HEK293 (cell line): ENCODE measurements around the gene FGD1.
A peak's percentile ranks its signal among the peaks of the same experiment; 100 is the strongest.

Experiments used
- CTCF ChIA-PET: fragments of 350-600 bp; formaldehyde crosslinking; extraction: SDS; loops from one replicate; lab custom pipeline; 2021; ENCODE audit warnings: antibody characterized with exemption; lab: Yijun Ruan, JAX
- POLR2A ChIA-PET: fragments of 300-600 bp; formaldehyde crosslinking; extraction: SDS; loops from one replicate; lab custom pipeline; 2020; ENCODE audit warnings: antibody characterized with exemption, inconsistent platforms; lab: Yijun Ruan, JAX
- H3K27ac ChIP-seq: fragments of 200-500 bp; sonication (Bioruptor generic); 2 replicates; pipeline ENCODE4 v1.5.1; 2014; ENCODE audit warnings: low read depth, low read length, control low read depth, inconsistent platforms; ENCODE audit errors: extremely low read depth
- H3K36me3 ChIP-seq, 2 experiments: fragments of 200-500 bp in 1 of 2; sonication (Bioruptor generic) in 1 of 2; 1 replicate in 1 of 2; 2 replicates in 1 of 2; pipeline ENCODE4 v1.5.1; 2014 to 2017; ENCODE audit warnings: inconsistent platforms in 2 of 2, low read length in 2 of 2; ENCODE audit not compliant: control insufficient read depth in 2 of 2, insufficient read depth in 1 of 2
- H3K4me1 ChIP-seq: fragments of 200-500 bp; sonication (Bioruptor generic); 2 replicates; pipeline ENCODE4 v1.5.1; 2014; ENCODE audit warnings: mild to moderate bottlenecking, low read length, inconsistent platforms; ENCODE audit not compliant: control insufficient read depth, insufficient read depth
- H3K4me3 ChIP-seq: 2 replicates; pipeline ENCODE4 v1.5.1; 2011; ENCODE audit warnings: low read depth, mild to moderate bottlenecking, control low read depth, low read length, moderate library complexity
- H3K9me3 ChIP-seq: fragments of 200-500 bp; sonication (Bioruptor generic); 2 replicates; pipeline ENCODE4 v1.5.1; 2014; ENCODE audit warnings: low read depth, low read length, inconsistent platforms; ENCODE audit not compliant: control insufficient read depth, insufficient read depth
- ELK4 ChIP-seq: IDR thresholded peaks from 2 replicates; pipeline ENCODE4 v1.6.1; 2011; ENCODE audit warnings: mild to moderate bottlenecking, low read depth, low read length, borderline replicate concordance
- PRDM10 ChIP-seq: fragments of 450-650 bp; formaldehyde crosslinking; IDR thresholded peaks from 2 replicates; pipeline ENCODE4 v1.5.1; 2016; ENCODE audit warnings: missing biosample characterization, missing genetic modification characterization
- SP2 ChIP-seq: fragments of 450-650 bp; formaldehyde crosslinking; IDR thresholded peaks from 2 replicates; pipeline ENCODE4 v1.5.1; 2016; ENCODE audit warnings: missing biosample characterization, missing genetic modification characterization
- SP3 ChIP-seq: fragments of 450-650 bp; formaldehyde crosslinking; IDR thresholded peaks from 2 replicates; pipeline ENCODE4 v1.5.1; 2016; ENCODE audit warnings: missing biosample characterization, missing genetic modification characterization
- ZBTB26 ChIP-seq: fragments of 450-650 bp; formaldehyde crosslinking; optimal IDR thresholded peaks from 2 replicates; pipeline ENCODE3; 2016; ENCODE audit warnings: missing biosample characterization, mild to moderate bottlenecking, missing genetic modification characterization
- ZEB2 ChIP-seq: fragments of 450-650 bp; formaldehyde crosslinking; IDR thresholded peaks from 2 replicates; pipeline ENCODE4 v1.5.1; 2016; ENCODE audit warnings: missing biosample characterization, missing genetic modification characterization
- ZNF114 ChIP-seq: fragments of 450-650 bp; formaldehyde crosslinking; IDR thresholded peaks from 2 replicates; pipeline ENCODE4 v1.5.0; 2017; ENCODE audit warnings: missing biosample characterization, missing genetic modification characterization
- ZNF19 ChIP-seq: fragments of 450-650 bp; formaldehyde crosslinking; IDR thresholded peaks from 2 replicates; pipeline ENCODE4; 2016; ENCODE audit warnings: missing biosample characterization, missing genetic modification characterization, low read depth
- ZNF26 ChIP-seq: fragments of 450-650 bp; formaldehyde crosslinking; IDR thresholded peaks from 2 replicates; pipeline ENCODE4 v1.5.1; 2016; ENCODE audit warnings: missing biosample characterization, missing genetic modification characterization
- ZNF302 ChIP-seq: fragments of 450-650 bp; formaldehyde crosslinking; IDR thresholded peaks from 2 replicates; pipeline ENCODE4 v1.5.1; 2016; ENCODE audit warnings: missing biosample characterization, missing genetic modification characterization, low read depth
- ZNF366 ChIP-seq: fragments of 450-650 bp; formaldehyde crosslinking; conservative IDR thresholded peaks from 2 replicates; pipeline ENCODE4 v1.5.1; 2016; ENCODE audit warnings: missing biosample characterization, missing genetic modification characterization
- ZNF391 ChIP-seq: fragments of 450-650 bp; formaldehyde crosslinking; IDR thresholded peaks from 2 replicates; pipeline ENCODE4 v1.5.1; 2016; ENCODE audit warnings: low read depth, missing biosample characterization, missing genetic modification characterization, borderline replicate concordance
- ZNF449 ChIP-seq: fragments of 450-650 bp; formaldehyde crosslinking; IDR thresholded peaks from 2 replicates; pipeline ENCODE4 v1.5.1; 2017; ENCODE audit warnings: missing biosample characterization, mild to moderate bottlenecking, missing genetic modification characterization, moderate library complexity
- ZNF580 ChIP-seq: fragments of 450-650 bp; formaldehyde crosslinking; IDR thresholded peaks from 2 replicates; pipeline ENCODE4 v1.5.1; 2016; ENCODE audit warnings: missing biosample characterization, missing genetic modification characterization
- ZNF600 ChIP-seq: fragments of 450-650 bp; formaldehyde crosslinking; IDR thresholded peaks from 2 replicates; pipeline ENCODE4 v1.5.1; 2016; ENCODE audit warnings: missing biosample characterization, missing genetic modification characterization
- ZNF621 ChIP-seq: fragments of 450-650 bp; formaldehyde crosslinking; IDR thresholded peaks from 2 replicates; pipeline ENCODE4 v1.5.1; 2017; ENCODE audit warnings: missing biosample characterization, missing genetic modification characterization
- ZNF639 ChIP-seq: fragments of 450-650 bp; formaldehyde crosslinking; IDR thresholded peaks from 2 replicates; pipeline ENCODE4 v1.5.1; 2016; ENCODE audit warnings: missing biosample characterization, missing genetic modification characterization
- ZNF660 ChIP-seq: fragments of 450-650 bp; IDR thresholded peaks from 2 replicates; pipeline ENCODE4 v1.5.1; 2018; ENCODE audit warnings: missing biosample characterization, mild to moderate bottlenecking, missing genetic modification characterization
- ZNF768 ChIP-seq: fragments of 450-650 bp; formaldehyde crosslinking; IDR thresholded peaks from 2 replicates; pipeline ENCODE4 v1.5.1; 2018; ENCODE audit warnings: missing biosample characterization, mild to moderate bottlenecking, missing genetic modification characterization
- ZSCAN4 ChIP-seq: fragments of 450-650 bp; formaldehyde crosslinking; IDR thresholded peaks from 2 replicates; pipeline ENCODE4 v1.5.1; 2017; ENCODE audit warnings: missing biosample characterization, missing genetic modification characterization

The FGD1 gene

GRCh38 chrX:54529151-54529550 is 33.1 kb upstream of the FGD1 start:
- no peaks in the 10 kb centered on the region for H3K4me1 ChIP-seq
- TF ChIP-seq ELK4 (no peak), SP2 (tag by site-specific recombination) (peak; percentile 22)
- POLR2A ChIA-PET: interaction anchor here (0.8 to 2.7 kb wide), 4 partner anchors 11 to 486 kb away, joined by 3 to 9 read pairs (median 6); partner anchors contain the start of gene TSR2
- H3K4me3 ChIP-seq: no peak overlapping the region
- H3K27ac ChIP-seq: peak overlapping the region; percentile 67; the same call in 1 of the 2 replicates
- peaks cover 8 to 27% of the 10 kb centered on the region in 2 experiments; a peak in 2 of 3 replicates for H3K36me3 ChIP-seq
- CTCF ChIA-PET: interaction anchor here (0.7 kb wide), 1 partner anchor 109 kb away, joined by 4 read pairs; no protein-coding TSS in a partner anchor
- no peaks in the 10 kb centered on the region for H3K9me3 ChIP-seq

- Histone ChIP-seq H3K36me3 (no peaks in the 10 kb centered on the region; a peak in 1 of 3 replicates), H3K4me3 (no peak overlapping the region), H3K9me3 (no peaks in the 10 kb centered on the region), H3K4me1 (no peaks in the 10 kb centered on the region), H3K27ac (no peak overlapping the region)
- ChIA-PET CTCF (no interaction called here), POLR2A (no interaction called here)
- no peak for TF ChIP-seq ZNF580 (tag by site-specific recombination)
- TF ChIP-seq ZNF600 (tag by site-specific recombination): no peak
- TF ChIP-seq ZBTB26 (tag by site-specific recombination): no peak
- TF ChIP-seq ZEB2: no peak
- no peak for TF ChIP-seq ZNF621
- no peak for TF ChIP-seq ZNF449 (tag by site-specific recombination)
- no peak for TF ChIP-seq ZSCAN4
- no peak for TF ChIP-seq ZNF660
- TF ChIP-seq SP3 (tag by site-specific recombination): no peak
- TF ChIP-seq ZNF26 (tag by site-specific recombination): no peak
- no peak for TF ChIP-seq PRDM10 (tag by site-specific recombination)
- no peak for TF ChIP-seq ZNF639 (tag by site-specific recombination)
- TF ChIP-seq ZNF366 (tag by site-specific recombination): no peak
- TF ChIP-seq ZNF768 (tag by site-specific recombination): no peak
- TF ChIP-seq ZNF19 (tag by site-specific recombination): no peak
- no peak for TF ChIP-seq ZNF391
- no peak for TF ChIP-seq ZNF302 (tag by site-specific recombination)
- no peak for TF ChIP-seq ZNF114 (tag by site-specific recombination)
These were observed 13.4 kb upstream of the FGD1 start for GRCh38 chrX:54509400-54509799.
